Glomerular endothelial cell (primary cell): Measurements from ENCODE around the gene CPLX3. TPM values are rescaled to one million over a fixed set of nuclear protein-coding genes. Genes with fewer than 3 reads are reported as not detected.

Experiments
- DNase-seq: peaks from one replicate; pipeline ENCODE4 v3.0.0-alpha.2; 2011; ENCODE audit warnings: low read depth, low spot score; ENCODE audit errors: extremely low read depth
- total RNA-seq: library from RNA; depleted of rRNA; stranded (reverse); fragments of >200 nt; gene quantifications from 2 replicates; pipeline ENCODE4 v1.2.3, GENCODE V29; 2015

The CPLX3 gene
- total RNA-seq, 1 donor from 2014 or later = not detected

GRCh38 chr15:74825866-74826265 lies 561 bp upstream of the CPLX3 start:
- no peak for DNase-seq

- no peak for DNase-seq
These were observed 494 bp downstream of the CPLX3 start for GRCh38 chr15:74826921-74827320.

GRCh38 chr15:74827614-74828013 lies 1.2 kb downstream of the CPLX3 start:
- DNase-seq = no peak

- DNase-seq = no peak
These were observed 2.4 kb downstream of the CPLX3 start for GRCh38 chr15:74828835-74829234.

GRCh38 chr15:74829486-74829885 lies 3.1 kb downstream of the CPLX3 start:
- DNase-seq = no peak

- no peak for DNase-seq
These were observed 3.6 kb downstream of the CPLX3 start for GRCh38 chr15:74829991-74830390.

GRCh38 chr15:74830868-74831267 lies 4.4 kb downstream of the CPLX3 start:
- DNase-seq = no peak

GRCh38 chr15:74831813-74832495 lies 5.5 kb downstream of the CPLX3 start:
- no peak for DNase-seq

- no peak for DNase-seq
These were observed 6.4 kb downstream of the CPLX3 start for GRCh38 chr15:74832826-74833225.

- DNase-seq = no peak
These were observed 7.1 kb downstream of the CPLX3 start for GRCh38 chr15:74833376-74834107.

- no peak for DNase-seq
These were observed 8.9 kb downstream of the CPLX3 start for GRCh38 chr15:74835312-74835823.

GRCh38 chr15:74836846-74837245 lies 10.4 kb downstream of the CPLX3 start:
- no peak for DNase-seq

GRCh38 chr15:74837482-74838136 lies 11.2 kb downstream of the CPLX3 start:
- no peak for DNase-seq

- no peak for DNase-seq
These were observed 11.7 kb downstream of the CPLX3 start for GRCh38 chr15:74838137-74838516.

GRCh38 chr15:74838746-74839525 lies 12.5 kb downstream of the CPLX3 start:
- no peak for DNase-seq

GRCh38 chr15:74839526-74840395 lies 13.3 kb downstream of the CPLX3 start:
- DNase-seq = no peak

- no peak for DNase-seq
These were observed 14.7 kb downstream of the CPLX3 start for GRCh38 chr15:74840851-74841775.

GRCh38 chr15:74841891-74842373 lies 15.5 kb downstream of the CPLX3 start:
- no peak for DNase-seq
